Panc1 (cell line): Measurements from ENCODE around the gene FIBCD1.

Experiments used
- SIN3A ChIP-seq: IDR thresholded peaks from 2 replicates; pipeline ENCODE4 v1.6.1; 2012; ENCODE audit warnings: low read depth, mild to moderate bottlenecking, low read length, moderate library complexity, borderline replicate concordance; ENCODE audit not compliant: insufficient read depth
- TF ChIP-seq, protein P1 (sequence below): fragments of 450-650 bp; IDR thresholded peaks from 2 replicates; pipeline ENCODE4 v1.5.1; 2017; ENCODE audit warnings: mild to moderate bottlenecking

DNA sequence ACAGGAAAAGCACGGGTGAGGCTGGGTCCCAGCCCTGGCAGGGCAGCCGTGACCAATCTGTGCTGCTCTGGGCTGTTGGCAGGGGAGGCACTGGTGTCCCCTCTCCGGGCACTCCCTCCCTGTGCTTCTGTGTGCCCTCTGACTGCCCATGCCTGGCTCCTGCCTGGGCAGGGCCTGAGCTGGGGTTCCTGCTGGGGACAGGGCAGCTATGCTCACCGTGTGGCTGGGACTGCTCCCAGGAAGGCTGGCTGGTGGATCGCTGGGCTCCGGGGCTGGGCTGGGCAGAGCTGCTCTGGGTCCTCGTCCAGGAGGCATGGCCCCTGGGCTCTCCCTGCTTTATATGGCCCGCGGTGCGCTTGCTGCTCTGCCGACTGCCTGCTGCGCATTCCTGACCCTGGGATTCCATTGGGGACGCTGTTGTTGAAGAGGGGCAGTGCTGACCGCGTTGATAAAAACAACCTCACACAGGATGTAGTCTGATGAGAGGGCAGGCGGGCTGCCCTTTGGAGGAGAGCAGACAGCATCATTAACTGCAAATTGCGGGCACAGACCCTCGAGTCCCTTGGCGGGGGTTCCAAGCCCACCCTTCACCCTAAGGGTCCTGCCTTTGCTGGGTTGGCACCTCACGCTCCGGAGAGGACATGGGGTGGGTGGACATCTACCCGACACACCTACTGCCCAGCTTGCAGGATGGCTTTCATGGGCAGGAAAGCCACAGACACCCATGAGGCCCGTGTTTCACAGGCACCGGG, 43.4 kb downstream of the FIBCD1 start:
- TF ChIP-seq, protein P1, sequence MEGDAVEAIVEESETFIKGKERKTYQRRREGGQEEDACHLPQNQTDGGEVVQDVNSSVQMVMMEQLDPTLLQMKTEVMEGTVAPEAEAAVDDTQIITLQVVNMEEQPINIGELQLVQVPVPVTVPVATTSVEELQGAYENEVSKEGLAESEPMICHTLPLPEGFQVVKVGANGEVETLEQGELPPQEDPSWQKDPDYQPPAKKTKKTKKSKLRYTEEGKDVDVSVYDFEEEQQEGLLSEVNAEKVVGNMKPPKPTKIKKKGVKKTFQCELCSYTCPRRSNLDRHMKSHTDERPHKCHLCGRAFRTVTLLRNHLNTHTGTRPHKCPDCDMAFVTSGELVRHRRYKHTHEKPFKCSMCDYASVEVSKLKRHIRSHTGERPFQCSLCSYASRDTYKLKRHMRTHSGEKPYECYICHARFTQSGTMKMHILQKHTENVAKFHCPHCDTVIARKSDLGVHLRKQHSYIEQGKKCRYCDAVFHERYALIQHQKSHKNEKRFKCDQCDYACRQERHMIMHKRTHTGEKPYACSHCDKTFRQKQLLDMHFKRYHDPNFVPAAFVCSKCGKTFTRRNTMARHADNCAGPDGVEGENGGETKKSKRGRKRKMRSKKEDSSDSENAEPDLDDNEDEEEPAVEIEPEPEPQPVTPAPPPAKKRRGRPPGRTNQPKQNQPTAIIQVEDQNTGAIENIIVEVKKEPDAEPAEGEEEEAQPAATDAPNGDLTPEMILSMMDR, result no peak
- no peak for TF ChIP-seq SIN3A
